Measurements from ENCODE around the gene PSORS1C2. TPM values are rescaled to one million over a fixed set of nuclear protein-coding genes. Genes with fewer than 3 reads are reported as not detected.
"Not testable (repeated sequence)": the region's sequence is repeated elsewhere in the genome, so short reads cannot be mapped to it uniquely, and the experiment has no call there.

Gene PSORS1C2
- total RNA-seq (2021) (not detected in 2 replicates), Bru-seq, nascent RNA (not detected), BruChase-seq, experiment 1, labeled RNA remaining after a 2-hour chase (not detected), BruChase-seq, experiment 2, labeled RNA remaining after a 6-hour chase (not detected)
- long read RNA-seq, result 0 reads

DNA sequence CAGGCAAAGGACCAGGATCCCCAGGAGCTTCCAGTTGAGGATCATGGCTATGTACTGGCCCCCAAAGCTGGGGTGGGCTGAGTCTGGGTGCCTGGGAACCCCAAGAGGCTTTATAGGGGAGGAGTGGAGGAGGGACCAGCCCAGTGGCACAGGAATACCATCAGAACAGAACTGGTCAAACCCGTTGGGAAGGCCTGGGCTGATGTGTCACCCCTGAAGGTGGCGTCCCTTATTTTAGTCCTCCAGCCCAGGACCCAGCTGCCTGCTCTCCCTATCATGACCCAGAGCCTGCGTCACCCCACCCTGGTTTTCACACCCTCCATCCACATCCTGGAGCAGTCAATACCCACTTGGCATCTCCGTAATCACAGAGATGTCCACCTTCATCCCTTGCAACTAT, at the start of gene PSORS1C2:
PSORS1C2 (minus strand) TSS at position 85 of the 400 bp plus-strand sequence; CDS start at position 45, 40 bp downstream.
- BruUV-seq (replicated peaks), result no TSS peak
- DNase-seq (ENCODE audit: low spot score), result no peak
- H3K27me3 ChIP-seq (replicated peaks; ENCODE audit: insufficient read depth, low read depth, low read length, poor library complexity), result no peaks in the 10 kb centered on the region
- TF ChIP-seq EZH2 (IDR thresholded peaks at IDR 0.05; ENCODE audit: borderline replicate concordance, low read depth, low read length, poor library complexity, severe bottlenecking), result no peak
- TF ChIP-seq, protein P1, sequence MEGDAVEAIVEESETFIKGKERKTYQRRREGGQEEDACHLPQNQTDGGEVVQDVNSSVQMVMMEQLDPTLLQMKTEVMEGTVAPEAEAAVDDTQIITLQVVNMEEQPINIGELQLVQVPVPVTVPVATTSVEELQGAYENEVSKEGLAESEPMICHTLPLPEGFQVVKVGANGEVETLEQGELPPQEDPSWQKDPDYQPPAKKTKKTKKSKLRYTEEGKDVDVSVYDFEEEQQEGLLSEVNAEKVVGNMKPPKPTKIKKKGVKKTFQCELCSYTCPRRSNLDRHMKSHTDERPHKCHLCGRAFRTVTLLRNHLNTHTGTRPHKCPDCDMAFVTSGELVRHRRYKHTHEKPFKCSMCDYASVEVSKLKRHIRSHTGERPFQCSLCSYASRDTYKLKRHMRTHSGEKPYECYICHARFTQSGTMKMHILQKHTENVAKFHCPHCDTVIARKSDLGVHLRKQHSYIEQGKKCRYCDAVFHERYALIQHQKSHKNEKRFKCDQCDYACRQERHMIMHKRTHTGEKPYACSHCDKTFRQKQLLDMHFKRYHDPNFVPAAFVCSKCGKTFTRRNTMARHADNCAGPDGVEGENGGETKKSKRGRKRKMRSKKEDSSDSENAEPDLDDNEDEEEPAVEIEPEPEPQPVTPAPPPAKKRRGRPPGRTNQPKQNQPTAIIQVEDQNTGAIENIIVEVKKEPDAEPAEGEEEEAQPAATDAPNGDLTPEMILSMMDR (conservative IDR thresholded peaks at IDR 0.05; ENCODE audit: low read depth, low read length), result no peak
- no peak within 1 kb of the TSS for H3K4me3 ChIP-seq (ENCODE audit: low read depth, low read length, poor library complexity, severe bottlenecking)
- CTCF ChIA-PET, result interaction anchor here (1.1 to 2.2 kb wide), 2 partner anchors 54 to 228 kb away, joined by 9 to 21 read pairs; no protein-coding TSS in a partner anchor
- intact Hi-C loops (cut with micrococcal nuclease; ENCODE audit: unreplicated experiment), result no loop called here
- peaks cover 9% of the 10 kb centered on the region for H3K36me3 ChIP-seq (ENCODE audit: insufficient read depth, low read length, poor library complexity, severe bottlenecking)
- H3K4me1 ChIP-seq (ENCODE audit: insufficient read depth, low read length, poor library complexity, severe bottlenecking), result no peaks in the 10 kb centered on the region
- H3K9me3 ChIP-seq (ENCODE audit: low read depth, low read length, poor library complexity, severe bottlenecking), result no peaks in the 10 kb centered on the region
- POLR2A ChIA-PET (ENCODE audit: low non-redundant PET), result no interaction called here
- no peak within 1 kb of the TSS for H3K27ac ChIP-seq (ENCODE audit: low read depth, low read length, poor library complexity, severe bottlenecking)

DNA sequence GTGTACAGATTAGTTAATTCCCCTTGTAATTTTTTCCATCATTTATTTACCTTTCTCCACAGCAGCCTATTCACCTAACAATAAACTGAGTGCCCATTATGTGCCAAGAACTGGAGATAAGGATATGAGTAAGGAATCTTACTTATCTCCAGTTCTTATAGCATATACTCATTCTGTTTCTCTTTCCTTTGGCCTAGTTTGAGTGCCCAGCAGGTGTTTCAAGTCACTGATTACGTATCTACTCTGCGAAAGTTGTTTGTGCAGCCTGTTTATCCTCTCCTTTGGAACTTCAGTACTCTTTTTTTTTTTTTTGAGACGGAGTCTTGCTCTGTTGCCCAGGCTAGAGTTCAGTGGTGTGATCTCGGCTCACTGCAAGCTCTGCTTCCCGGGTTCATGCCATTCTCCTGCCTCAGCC, 48.9 kb upstream of the PSORS1C2 start:
- CTCF ChIA-PET, result no interaction called here
- H3K9me3 ChIP-seq (ENCODE audit: low read depth, low read length, poor library complexity, severe bottlenecking), result no peaks in the 10 kb centered on the region
- H3K4me1 ChIP-seq (ENCODE audit: insufficient read depth, low read length, poor library complexity, severe bottlenecking), result no peaks in the 10 kb centered on the region
- no peak for DNase-seq (ENCODE audit: low spot score)
- H3K27me3 ChIP-seq (replicated peaks; ENCODE audit: insufficient read depth, low read depth, low read length, poor library complexity), result no peaks in the 10 kb centered on the region
- H3K27ac ChIP-seq (ENCODE audit: low read depth, low read length, poor library complexity, severe bottlenecking), result no peak overlapping the region
- no peaks in the 10 kb centered on the region for H3K36me3 ChIP-seq (ENCODE audit: insufficient read depth, low read length, poor library complexity, severe bottlenecking)
- POLR2A ChIA-PET (ENCODE audit: low non-redundant PET), result no interaction called here
- intact Hi-C loops (cut with micrococcal nuclease; ENCODE audit: unreplicated experiment), result no loop called here
- TF ChIP-seq EZH2 (IDR thresholded peaks at IDR 0.05; ENCODE audit: borderline replicate concordance, low read depth, low read length, poor library complexity, severe bottlenecking), result no peak
- TF ChIP-seq, protein P1 (conservative IDR thresholded peaks at IDR 0.05; ENCODE audit: low read depth, low read length), result no peak
- BruUV-seq (replicated peaks), result no TSS peak
- no peak overlapping the region for H3K4me3 ChIP-seq (ENCODE audit: low read depth, low read length, poor library complexity, severe bottlenecking)

DNA sequence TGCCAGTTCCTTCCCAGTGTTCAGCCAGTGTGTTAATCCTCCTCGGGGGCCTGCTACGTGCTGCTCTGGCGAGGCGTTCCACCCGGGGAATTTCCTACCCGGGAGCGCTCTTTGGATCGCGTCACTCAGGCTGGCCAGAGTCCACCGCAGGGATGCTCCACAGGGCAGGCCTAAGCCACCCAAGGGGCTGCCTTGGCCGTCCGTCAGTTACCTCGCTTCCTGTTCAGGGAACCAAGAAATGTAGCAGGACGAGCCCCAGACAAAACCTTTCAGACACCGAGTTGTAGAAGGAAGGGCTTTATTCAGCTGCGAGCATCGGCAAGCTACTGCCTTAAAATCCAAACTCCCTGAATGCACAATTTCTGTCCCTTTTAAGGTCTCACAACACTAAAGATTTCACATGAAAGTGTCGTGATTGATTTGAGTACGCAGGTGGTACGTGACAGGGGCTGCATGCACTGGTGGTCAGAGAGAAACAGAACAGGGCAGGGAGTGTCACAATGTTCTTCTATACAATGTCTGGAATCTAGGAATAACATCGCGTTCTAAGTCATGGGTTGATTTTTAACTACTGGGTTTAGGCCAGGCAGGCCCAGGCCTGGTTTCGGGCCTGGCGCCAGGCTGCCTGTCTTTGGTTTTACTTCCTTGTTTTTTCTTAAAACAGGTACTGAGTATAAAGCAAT, 47.3 kb upstream of the PSORS1C2 start:
- Histone ChIP-seq H3K4me3 (ENCODE audit: low read depth, low read length, poor library complexity, severe bottlenecking) (no peak overlapping the region), H3K27ac (ENCODE audit: low read depth, low read length, poor library complexity, severe bottlenecking) (no peak overlapping the region), H3K27me3 (replicated peaks; ENCODE audit: insufficient read depth, low read depth, low read length, poor library complexity) (no peaks in the 10 kb centered on the region), H3K4me1 (ENCODE audit: insufficient read depth, low read length, poor library complexity, severe bottlenecking) (no peaks in the 10 kb centered on the region), H3K9me3 (ENCODE audit: low read depth, low read length, poor library complexity, severe bottlenecking) (no peaks in the 10 kb centered on the region), H3K36me3 (ENCODE audit: insufficient read depth, low read length, poor library complexity, severe bottlenecking) (no peaks in the 10 kb centered on the region)
- CTCF ChIA-PET, result no interaction called here
- no peak for TF ChIP-seq EZH2 (IDR thresholded peaks at IDR 0.05; ENCODE audit: borderline replicate concordance, low read depth, low read length, poor library complexity, severe bottlenecking)
- TF ChIP-seq, protein P1 (conservative IDR thresholded peaks at IDR 0.05; ENCODE audit: low read depth, low read length), result no peak
- POLR2A ChIA-PET (ENCODE audit: low non-redundant PET), result no interaction called here
- DNase-seq (ENCODE audit: low spot score), result no peak
- no TSS peak for BruUV-seq (replicated peaks)
- intact Hi-C loops (cut with micrococcal nuclease; ENCODE audit: unreplicated experiment), result no loop called here

DNA sequence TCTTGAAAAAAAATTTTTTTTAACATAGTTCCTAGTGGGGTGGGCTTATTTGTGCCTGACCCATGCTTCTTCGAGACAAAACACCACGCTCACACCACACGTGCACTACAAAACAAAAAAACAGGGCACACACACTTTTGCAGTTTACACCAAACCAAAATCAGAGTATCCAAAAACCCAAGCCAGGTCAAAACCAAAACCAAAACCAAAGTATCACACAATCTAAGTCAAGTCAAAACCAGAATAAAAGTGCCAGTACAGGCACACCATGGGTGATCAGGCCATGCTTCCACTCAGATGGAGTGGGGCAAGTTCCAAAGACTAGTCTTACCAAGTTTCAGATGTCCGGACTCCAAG, 46.8 kb upstream of the PSORS1C2 start:
- BruUV-seq (replicated peaks); POLR2A ChIA-PET (ENCODE audit: low non-redundant PET); H3K36me3 ChIP-seq (ENCODE audit: insufficient read depth, low read length, poor library complexity, severe bottlenecking); H3K4me1 ChIP-seq (ENCODE audit: insufficient read depth, low read length, poor library complexity, severe bottlenecking); H3K4me3 ChIP-seq (ENCODE audit: low read depth, low read length, poor library complexity, severe bottlenecking); DNase-seq (ENCODE audit: low spot score); H3K27me3 ChIP-seq (replicated peaks; ENCODE audit: insufficient read depth, low read depth, low read length, poor library complexity); H3K27ac ChIP-seq (ENCODE audit: low read depth, low read length, poor library complexity, severe bottlenecking); H3K9me3 ChIP-seq (ENCODE audit: low read depth, low read length, poor library complexity, severe bottlenecking); CTCF ChIA-PET; intact Hi-C loops (cut with micrococcal nuclease; ENCODE audit: unreplicated experiment): not testable (repeated sequence)

DNA sequence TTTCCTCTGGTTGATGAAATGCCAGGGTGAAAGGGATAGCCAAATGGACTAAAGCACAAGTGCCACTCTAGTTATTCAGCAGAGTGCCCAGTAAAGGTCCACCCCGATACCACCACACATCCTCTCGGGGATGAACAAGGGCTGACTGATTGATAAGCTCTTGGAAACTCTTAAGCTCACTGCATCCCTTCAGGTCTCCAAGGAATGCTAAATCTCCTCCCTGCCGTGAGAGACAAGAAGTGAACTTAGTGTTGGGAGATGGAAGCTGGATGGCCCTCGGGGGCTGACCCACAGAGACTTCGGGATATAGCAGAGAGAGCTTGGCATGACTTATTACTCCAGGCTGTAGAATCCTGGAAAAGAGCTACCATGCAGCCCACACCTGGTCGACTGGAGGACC, 45.0 kb upstream of the PSORS1C2 start:
- H3K4me3 ChIP-seq (ENCODE audit: low read depth, low read length, poor library complexity, severe bottlenecking); CTCF ChIA-PET; POLR2A ChIA-PET (ENCODE audit: low non-redundant PET); DNase-seq (ENCODE audit: low spot score); H3K9me3 ChIP-seq (ENCODE audit: low read depth, low read length, poor library complexity, severe bottlenecking); H3K27ac ChIP-seq (ENCODE audit: low read depth, low read length, poor library complexity, severe bottlenecking); H3K4me1 ChIP-seq (ENCODE audit: insufficient read depth, low read length, poor library complexity, severe bottlenecking); BruUV-seq (replicated peaks); H3K27me3 ChIP-seq (replicated peaks; ENCODE audit: insufficient read depth, low read depth, low read length, poor library complexity); H3K36me3 ChIP-seq (ENCODE audit: insufficient read depth, low read length, poor library complexity, severe bottlenecking); intact Hi-C loops (cut with micrococcal nuclease; ENCODE audit: unreplicated experiment): not testable (repeated sequence)
